ENCODE measurements around the gene APAF1. TPM values are rescaled to one million over a fixed set of nuclear protein-coding genes. Genes with fewer than 3 reads are reported as not detected.

Gene APAF1
- total and polyA plus RNA-seq, 2 of the 13 experiments (the other 11 are each of a cell fraction or from before 2014, with no cell fraction given) = 6.0 to 13.0 TPM

DNA sequence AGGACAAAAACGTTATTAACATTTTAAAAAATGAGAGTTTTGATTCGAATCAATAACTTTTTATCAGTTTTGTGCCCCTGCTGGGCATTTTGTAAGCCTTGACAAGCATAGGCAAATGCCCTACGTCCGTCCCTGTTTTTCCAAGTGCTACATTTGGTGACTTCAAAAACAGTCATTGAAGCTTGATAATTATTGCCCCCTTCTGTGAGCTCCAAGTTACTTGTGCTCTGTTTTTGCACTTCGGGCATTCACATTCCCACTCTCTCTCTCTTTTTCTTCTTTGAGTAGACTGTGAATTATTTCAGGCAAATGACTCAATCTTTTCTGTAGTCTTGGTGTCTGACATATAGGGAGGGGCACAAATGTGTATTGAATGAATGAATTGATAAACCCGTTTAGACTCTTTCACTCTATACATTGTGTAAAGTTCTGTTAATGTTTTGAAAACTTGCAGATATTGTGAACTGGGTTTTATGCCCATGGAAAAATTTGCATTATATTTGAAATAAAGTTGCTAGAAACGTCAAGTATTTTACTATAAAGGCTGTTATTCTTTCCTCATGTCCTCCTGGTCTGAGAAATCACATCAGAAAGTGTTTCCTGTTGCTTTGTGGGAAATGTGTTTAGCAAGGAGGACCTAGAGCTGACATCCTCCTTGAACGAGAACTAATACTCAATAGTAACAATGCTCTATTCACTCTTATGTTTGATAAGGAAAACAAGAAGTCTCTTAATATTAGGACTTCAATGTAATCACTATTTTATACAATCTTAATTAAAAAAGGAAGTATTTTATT lies 1.4 kb downstream of the APAF1 start:
- Histone ChIP-seq H4K20me1 (ENCODE audit: insufficient read depth, low read length) (no peaks in the 10 kb centered on the region; the same call in 1 of the 2 replicates), H3K27ac (ENCODE audit: extremely low read length, insufficient read depth, low read length) (peak overlapping the region; percentile 8), H3K27me3 (ENCODE audit: control insufficient read depth in 1 of 2, insufficient read depth in 2 of 2, low read length in 2 of 2) (no peaks in the 10 kb centered on the region; a peak in 1 of 5 replicates), H2AFZ (ENCODE audit: low read length) (no peak overlapping the region), H3K4me1 (ENCODE audit: insufficient read depth, low read length) (peaks cover 30% of the 10 kb centered on the region), H3K4me3 (replicated peaks in 1 of 3; ENCODE audit: insufficient read depth in 1 of 3, low read depth in 2 of 3, low read length in 3 of 3) (peak overlapping the region; percentile 68 to 99 (median 95); a peak in 5 of 6 replicates), H3K9me3 (ENCODE audit: low read length) (no peaks in the 10 kb centered on the region), H3K9ac (ENCODE audit: insufficient read depth, low read depth, low read length) (peak overlapping the region; percentile 88), H3K4me2 (ENCODE audit: low read depth, low read length) (peak overlapping the region; percentile 70), H3K79me2 (ENCODE audit: insufficient read depth, low read length) (peaks cover 48% of the 10 kb centered on the region), H3K36me3 (replicated peaks in 1 of 2; ENCODE audit: control insufficient read depth in 1 of 2, insufficient read depth in 2 of 2, low read length in 2 of 2) (peaks cover 3 to 22% of the 10 kb centered on the region in 2 experiments; a peak in 3 of 5 replicates)
- WGBS (ENCODE audit: low lambda C conversion rate) = 16% methylated on average over 8 of the region's 8 CpGs
- ATAC-seq = no peak
- CTCF ChIA-PET (ENCODE audit: low intra/inter-chr PET ratio, low total read pairs) = no interaction called here
- intact Hi-C loops (cut with micrococcal nuclease; ENCODE audit: unreplicated experiment) (no loop called here), in situ Hi-C loops (cut with HindIII; ENCODE audit: extremely low pct_ligation_motif_present, low pct_unique_long_range_greater_than_20kb) (no loop called here)
- DNase-seq (ENCODE audit: low spot score) = peak; percentile 5
- no TSS peak for BruUV-seq (replicated peaks)
- TF ChIP-seq ZNF530 (CRISPR knock-in tag; IDR thresholded peaks at IDR 0.05; ENCODE audit: low read depth) (no peak), ARID3A (IDR thresholded peaks at IDR 0.05; ENCODE audit: low read depth, low read length) (0 out of 2 replicates have a peak, but pooled peaks have one; percentile 17)
- POLR2A ChIA-PET = interaction anchor here (0.6 kb wide), 1 partner anchor 12 kb away, joined by 3 read pairs; no protein-coding TSS in a partner anchor
- no peak for FAIRE-seq

- Histone ChIP-seq H3K4me1 (ENCODE audit: insufficient read depth, low read length) (peaks cover 11% of the 10 kb centered on the region), H3K79me2 (ENCODE audit: insufficient read depth, low read length) (peaks cover 8% of the 10 kb centered on the region), H2AFZ (ENCODE audit: low read length) (no peak overlapping the region), H3K4me3 (replicated peaks in 1 of 3; ENCODE audit: insufficient read depth in 1 of 3, low read depth in 2 of 3, low read length in 3 of 3) (no peak overlapping the region), H3K36me3 (replicated peaks in 1 of 2; ENCODE audit: control insufficient read depth in 1 of 2, insufficient read depth in 2 of 2, low read length in 2 of 2) (peaks cover 3 to 25% of the 10 kb centered on the region in 2 experiments; a peak in 3 of 5 replicates), H3K9ac (ENCODE audit: insufficient read depth, low read depth, low read length) (no peak overlapping the region), H3K9me3 (ENCODE audit: low read length) (no peaks in the 10 kb centered on the region), H3K27ac (ENCODE audit: extremely low read length, insufficient read depth, low read length) (no peak overlapping the region), H3K4me2 (ENCODE audit: low read depth, low read length) (no peak overlapping the region), H3K27me3 (ENCODE audit: control insufficient read depth in 1 of 2, insufficient read depth in 2 of 2, low read length in 2 of 2) (no peaks in the 10 kb centered on the region), H4K20me1 (ENCODE audit: insufficient read depth, low read length) (no peaks in the 10 kb centered on the region)
- in situ Hi-C loops (cut with HindIII; ENCODE audit: extremely low pct_ligation_motif_present, low pct_unique_long_range_greater_than_20kb) (loop anchor here (5.0 to 10.0 kb wide), 2 partner anchors 84 to 227 kb away; no protein-coding TSS in a partner anchor), intact Hi-C loops (cut with micrococcal nuclease; ENCODE audit: unreplicated experiment) (no loop called here)
- FAIRE-seq (no peak), DNase-seq (ENCODE audit: low spot score) (no peak), ATAC-seq (no peak)
- ChIA-PET CTCF (ENCODE audit: low intra/inter-chr PET ratio, low total read pairs) (no interaction called here), POLR2A (no interaction called here)
- no TSS peak for BruUV-seq (replicated peaks)
- TF ChIP-seq ZNF33B (CRISPR knock-in tag; IDR thresholded peaks at IDR 0.05) = no peak
- TF ChIP-seq REPIN1 (CRISPR knock-in tag; IDR thresholded peaks at IDR 0.05; ENCODE audit: borderline replicate concordance, low read depth) = no peak
- TF ChIP-seq PAX8 (CRISPR knock-in tag; IDR thresholded peaks at IDR 0.05; ENCODE audit: borderline replicate concordance) = no peak
- no peak for TF ChIP-seq GABPA (IDR thresholded peaks at IDR 0.05; ENCODE audit: low read depth, low read length)
- TF ChIP-seq GABPA (CRISPR knock-in tag; IDR thresholded peaks at IDR 0.05; ENCODE audit: low read depth) = no peak
- TF ChIP-seq, protein P1, sequence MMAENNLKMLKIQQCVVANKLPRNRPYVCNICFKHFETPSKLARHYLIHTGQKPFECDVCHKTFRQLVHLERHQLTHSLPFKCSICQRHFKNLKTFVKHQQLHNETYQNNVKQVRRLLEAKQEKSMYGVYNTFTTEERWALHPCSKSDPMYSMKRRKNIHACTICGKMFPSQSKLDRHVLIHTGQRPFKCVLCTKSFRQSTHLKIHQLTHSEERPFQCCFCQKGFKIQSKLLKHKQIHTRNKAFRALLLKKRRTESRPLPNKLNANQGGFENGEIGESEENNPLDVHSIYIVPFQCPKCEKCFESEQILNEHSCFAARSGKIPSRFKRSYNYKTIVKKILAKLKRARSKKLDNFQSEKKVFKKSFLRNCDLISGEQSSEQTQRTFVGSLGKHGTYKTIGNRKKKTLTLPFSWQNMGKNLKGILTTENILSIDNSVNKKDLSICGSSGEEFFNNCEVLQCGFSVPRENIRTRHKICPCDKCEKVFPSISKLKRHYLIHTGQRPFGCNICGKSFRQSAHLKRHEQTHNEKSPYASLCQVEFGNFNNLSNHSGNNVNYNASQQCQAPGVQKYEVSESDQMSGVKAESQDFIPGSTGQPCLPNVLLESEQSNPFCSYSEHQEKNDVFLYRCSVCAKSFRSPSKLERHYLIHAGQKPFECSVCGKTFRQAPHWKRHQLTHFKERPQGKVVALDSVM (CRISPR knock-in tag; IDR thresholded peaks at IDR 0.05) = no peak
- TF ChIP-seq ZNF512 (CRISPR knock-in tag; IDR thresholded peaks at IDR 0.05) = no peak
- TF ChIP-seq KLF16 (CRISPR knock-in tag; IDR thresholded peaks at IDR 0.05) = no peak
- no peak for TF ChIP-seq ZNF569 (CRISPR knock-in tag; IDR thresholded peaks at IDR 0.05; ENCODE audit: borderline replicate concordance)
Measured at GRCh38 chr12:98651328-98651727, 6.2 kb downstream of the APAF1 start.
